AG10803 (cell line): Measurements from ENCODE around the gene GPSM1.

ENCODE experiments used
- DNase-seq: peaks from one replicate; pipeline ENCODE4 v3.0.0; 2010; ENCODE audit warnings: low read depth
- H3K4me3 ChIP-seq: 2 replicates; pipeline ENCODE4 v1.5.1; 2011; ENCODE audit warnings: mild to moderate bottlenecking, low read length, control low read depth
- CTCF ChIP-seq: conservative IDR thresholded peaks from 2 replicates; pipeline ENCODE4 v1.5.1; 2011; ENCODE audit warnings: mild to moderate bottlenecking, low read length, control low read depth, inconsistent platforms

Gene GPSM1

GRCh38 chr9:136383436-136383835, 56.1 kb downstream of the GPSM1 start:
- DNase-seq, result no peak

GRCh38 chr9:136385015-136385414, 57.7 kb downstream of the GPSM1 start:
- no peak overlapping the region for H3K4me3 ChIP-seq
- DNase-seq, result no peak
- TF ChIP-seq CTCF, result no peak

More at GRCh38 chr9:136383436-136383835, 56.1 kb downstream of the GPSM1 start:
- no peak for TF ChIP-seq CTCF
- no peak overlapping the region for H3K4me3 ChIP-seq

- no peak for TF ChIP-seq CTCF
- DNase-seq, result no peak
Observed at GRCh38 chr9:136386018-136386417, 58.7 kb downstream of the GPSM1 start.

GRCh38 chr9:136387217-136387616, 59.9 kb downstream of the GPSM1 start:
- no peak for DNase-seq
- no peak overlapping the region for H3K4me3 ChIP-seq
- no peak for TF ChIP-seq CTCF

More at GRCh38 chr9:136386018-136386417, 58.7 kb downstream of the GPSM1 start:
- no peak overlapping the region for H3K4me3 ChIP-seq

- DNase-seq, result no peak
- TF ChIP-seq CTCF, result no peak
- no peak overlapping the region for H3K4me3 ChIP-seq
Observed at GRCh38 chr9:136389396-136389795, 62.1 kb downstream of the GPSM1 start.

GRCh38 chr9:136391737-136392537, 64.6 kb downstream of the GPSM1 start:
- no peak overlapping the region for H3K4me3 ChIP-seq
- DNase-seq, result no peak
- no peak for TF ChIP-seq CTCF
